Endothelial cell of umbilical vein (primary cell): Measurements from ENCODE around the gene SEC62. TPM values are rescaled to one million over a fixed set of nuclear protein-coding genes. Genes with fewer than 3 reads are reported as not detected.

Experiments
- BruUV-seq: library from RNA; stranded (reverse); fragments of 400-500 nt; replicated peaks from 2 replicates; lab custom pipeline; 2021; lab: Mats Ljungman, UMichigan
- CTCF ChIA-PET: fragments of 300-600, 350-600 bp; sonication (Branson Sonifier 250); formaldehyde crosslinking; loops from one replicate; lab custom pipeline; 2021; ENCODE audit warnings: antibody characterized with exemption, inconsistent platforms; lab: Charles Lee
- POLR2A ChIA-PET: fragments of 300-600, 350-600 bp; sonication (Branson Sonifier 250); formaldehyde crosslinking; loops from one replicate; lab custom pipeline; 2021; ENCODE audit warnings: antibody characterized with exemption, inconsistent platforms; lab: Charles Lee
- DNase-seq: peaks from one replicate; pipeline ENCODE4 v3.0.0-alpha.2; 2011; ENCODE audit warnings: low read depth, low spot score
- FAIRE-seq: peaks from 2 replicates; lab custom pipeline; 2011; peaks lifted over from hg19 to GRCh38; lab: Jason Lieb, UNC
- H2AFZ ChIP-seq: 2 replicates; pipeline ENCODE4 v1.6.0; 2012; ENCODE audit warnings: low read depth, low read length, control low read depth, inconsistent platforms
- H3K27ac ChIP-seq: 2 replicates; pipeline ENCODE4 v1.5.1; 2011; ENCODE audit warnings: low read depth, mild to moderate bottlenecking, control low read depth, low read length, moderate library complexity; ENCODE audit not compliant: insufficient read depth
- H3K27me3 ChIP-seq, 2 experiments: 2 replicates each; pipeline versions ENCODE4 v1.6.0 to v1.6.1; 2011; ENCODE audit warnings: low read length in 2 of 2, mixed read lengths in 1 of 2; ENCODE audit not compliant: control insufficient read depth in 2 of 2, insufficient read depth in 2 of 2
- H3K36me3 ChIP-seq, 2 experiments: 2 replicates in 1 of 2; 3 replicates in 1 of 2; pipeline ENCODE4 v1.5.1; 2011; ENCODE audit warnings: low read length in 2 of 2, mild to moderate bottlenecking in 1 of 2, moderate library complexity in 1 of 2; ENCODE audit not compliant: control insufficient read depth in 2 of 2, insufficient read depth in 2 of 2; ENCODE audit errors: extremely low read depth in 1 of 2
- H3K4me1 ChIP-seq: 3 replicates; pipeline ENCODE4 v1.5.1; 2011; ENCODE audit warnings: mild to moderate bottlenecking, low read length; ENCODE audit not compliant: control insufficient read depth, insufficient read depth; ENCODE audit errors: extremely low read depth
- H3K4me2 ChIP-seq: 2 replicates; pipeline ENCODE4 v1.6.1; 2011; ENCODE audit warnings: low read length, control low read depth, mixed read lengths; ENCODE audit not compliant: insufficient read depth
- H3K4me3 ChIP-seq, 3 experiments: fragments of 200-600 bp in 1 of 3; sonication (generic), shearing (Covaris generic) in 1 of 3; replicated peaks in 1 of 3; 2 replicates each; pipeline ENCODE4 v1.5.1; 2011 to 2016; ENCODE audit warnings: control low read depth in 3 of 3, low read length in 3 of 3, mild to moderate bottlenecking in 2 of 3, inconsistent platforms in 1 of 3, low read depth in 1 of 3, moderate library complexity in 1 of 3; ENCODE audit not compliant: insufficient read depth in 1 of 3
- H3K79me2 ChIP-seq: 2 replicates; pipeline ENCODE4 v1.6.0; 2012; ENCODE audit warnings: low read length, inconsistent platforms; ENCODE audit not compliant: control insufficient read depth, insufficient read depth
- H3K9ac ChIP-seq: replicated peaks from 2 replicates; pipeline ENCODE3; 2011; ENCODE audit warnings: low read length, control low read depth; ENCODE audit not compliant: insufficient read depth; ENCODE audit errors: extremely low read depth
- H3K9me1 ChIP-seq: replicated peaks from 3 replicates; pipeline ENCODE4 v1.6.0; 2011; ENCODE audit warnings: mild to moderate bottlenecking, low read length; ENCODE audit not compliant: control insufficient read depth, insufficient read depth; ENCODE audit errors: extremely low read depth
- H3K9me3 ChIP-seq: replicated peaks from 2 replicates; pipeline ENCODE4 v1.5.1; 2012; ENCODE audit warnings: low read length, inconsistent platforms; ENCODE audit not compliant: control insufficient read depth, insufficient read depth
- H4K20me1 ChIP-seq: replicated peaks from 2 replicates; pipeline ENCODE3; 2011; ENCODE audit warnings: mild to moderate bottlenecking, low read length; ENCODE audit not compliant: control insufficient read depth, insufficient read depth; ENCODE audit errors: extremely low read depth
- EZH2 ChIP-seq: IDR thresholded peaks from 2 replicates; pipeline ENCODE4 v1.6.1; 2012; ENCODE audit warnings: borderline replicate concordance, low read depth, mild to moderate bottlenecking, moderate library complexity, low read length, inconsistent platforms; ENCODE audit not compliant: severe bottlenecking
- FOS ChIP-seq: IDR thresholded peaks from 2 replicates; pipeline ENCODE4 v1.6.1; 2011; ENCODE audit warnings: mild to moderate bottlenecking, low read length, moderate library complexity, borderline replicate concordance; ENCODE audit not compliant: insufficient read depth
- GATA2 ChIP-seq: IDR thresholded peaks from 2 replicates; pipeline ENCODE4 v1.7.0; 2011; ENCODE audit warnings: low read depth, mild to moderate bottlenecking, moderate library complexity, mixed read lengths, low read length; ENCODE audit not compliant: insufficient read length, insufficient read depth
- JUN ChIP-seq: IDR thresholded peaks from 2 replicates; pipeline ENCODE4 v1.6.1; 2011; ENCODE audit warnings: borderline replicate concordance, low read depth; ENCODE audit not compliant: insufficient read length, insufficient read depth
- MYC ChIP-seq: IDR thresholded peaks from one replicate; pipeline ENCODE4 v1.6.1; 2011; ENCODE audit warnings: mild to moderate bottlenecking, low read depth, low read length
- POLR2A ChIP-seq: IDR thresholded peaks from 2 replicates; pipeline ENCODE4 v1.6.1; 2012; ENCODE audit warnings: low read depth, mild to moderate bottlenecking, control low read depth, low read length
- POLR2AphosphoS5 ChIP-seq: IDR thresholded peaks from 2 replicates; pipeline ENCODE4 v1.6.1; 2012; ENCODE audit warnings: low read depth, mild to moderate bottlenecking, control low read depth, low read length, moderate library complexity; ENCODE audit not compliant: insufficient read depth
- dilution Hi-C: fragments of 300-500 bp; cut with MboI; formaldehyde crosslinking; loops from one replicate; pipeline ENCODE4 v1.15.0; 2019; ENCODE audit warnings: low sequenced_read_pairs; ENCODE audit not compliant: extremely low pct_ligation_motif_present
- intact Hi-C: fragments of 100-400 bp; cut with micrococcal nuclease; formaldehyde crosslinking; loops from one replicate; pipeline ENCODE4 v1.10.0; 2022
- polyA plus RNA-seq, 4 experiments: library from polyadenylated mRNA; depleted of rRNA in 3 of 4; stranded (reverse) in 3 of 4; unstranded in 1 of 4; fragments of >200 nt; gene quantifications; 2 replicates each; pipeline versions ENCODE4 v1.2.1 to v1.2.3, GENCODE V29; 2011 to 2012; ENCODE audit warnings: missing spikeins in 1 of 4
- total RNA-seq: library from RNA; stranded (reverse); gene quantifications from 2 replicates; pipeline ENCODE4 v1.2.3, GENCODE V29; 2021
- TF ChIP-seq, protein P1 (sequence below), 2 donors: IDR thresholded peaks; 1 replicate in 1 of 2; 2 replicates in 1 of 2; pipeline ENCODE4 v1.5.1; 2011; ENCODE audit warnings: low read length in 2 of 2, mild to moderate bottlenecking in 2 of 2, moderate library complexity in 2 of 2, control low read depth in 1 of 2, inconsistent platforms in 1 of 2, low read depth in 1 of 2; ENCODE audit not compliant: insufficient read depth in 1 of 2; ENCODE audit errors: extremely low read depth in 1 of 2
- TF ChIP-seq, protein P2 (sequence below): IDR thresholded peaks from 2 replicates; pipeline ENCODE4 v1.6.1; 2011; ENCODE audit not compliant: insufficient read depth, insufficient read length

Gene SEC62
- total and polyA plus RNA-seq, 2 donors (not counting 3 experiments of a cell fraction or from before 2014, with no cell fraction given), result 90.7 to 90.8 TPM

DNA sequence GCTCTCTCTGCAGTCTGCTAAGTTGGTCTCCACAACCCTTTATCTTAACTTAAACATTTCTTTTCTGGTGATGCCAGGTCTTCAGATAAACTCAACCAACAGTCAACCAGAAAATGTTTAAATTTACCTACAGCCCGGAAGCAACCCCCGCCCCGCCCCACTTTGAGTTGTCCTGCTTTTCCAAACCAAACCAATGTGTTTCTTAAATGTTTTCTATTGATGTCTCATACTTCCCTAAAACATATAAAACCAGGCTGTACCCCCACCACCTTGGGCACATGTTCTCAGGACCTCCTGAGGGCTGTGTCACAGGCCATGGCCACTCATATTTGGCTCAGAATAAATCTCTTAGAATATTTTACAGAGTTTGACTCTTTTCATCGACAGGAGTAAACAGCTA, 58.0 kb downstream of the SEC62 start:
- Histone ChIP-seq H3K27me3 (peaks cover 4 to 13% of the 10 kb centered on the region in 2 experiments), H3K27ac (no peak overlapping the region), H2AFZ (no peak overlapping the region), H3K79me2 (no peaks in the 10 kb centered on the region), H4K20me1 (no peaks in the 10 kb centered on the region), H3K9me3 (no peaks in the 10 kb centered on the region), H3K4me1 (no peaks in the 10 kb centered on the region), H3K4me3 (no peak overlapping the region), H3K9ac (no peak overlapping the region), H3K36me3 (no peaks in the 10 kb centered on the region), H3K9me1 (no peaks in the 10 kb centered on the region), H3K4me2 (no peak overlapping the region)
- CTCF ChIA-PET, result no interaction called here
- intact Hi-C loops, result no loop called here
- no peak for DNase-seq
- TF ChIP-seq, protein P1, sequence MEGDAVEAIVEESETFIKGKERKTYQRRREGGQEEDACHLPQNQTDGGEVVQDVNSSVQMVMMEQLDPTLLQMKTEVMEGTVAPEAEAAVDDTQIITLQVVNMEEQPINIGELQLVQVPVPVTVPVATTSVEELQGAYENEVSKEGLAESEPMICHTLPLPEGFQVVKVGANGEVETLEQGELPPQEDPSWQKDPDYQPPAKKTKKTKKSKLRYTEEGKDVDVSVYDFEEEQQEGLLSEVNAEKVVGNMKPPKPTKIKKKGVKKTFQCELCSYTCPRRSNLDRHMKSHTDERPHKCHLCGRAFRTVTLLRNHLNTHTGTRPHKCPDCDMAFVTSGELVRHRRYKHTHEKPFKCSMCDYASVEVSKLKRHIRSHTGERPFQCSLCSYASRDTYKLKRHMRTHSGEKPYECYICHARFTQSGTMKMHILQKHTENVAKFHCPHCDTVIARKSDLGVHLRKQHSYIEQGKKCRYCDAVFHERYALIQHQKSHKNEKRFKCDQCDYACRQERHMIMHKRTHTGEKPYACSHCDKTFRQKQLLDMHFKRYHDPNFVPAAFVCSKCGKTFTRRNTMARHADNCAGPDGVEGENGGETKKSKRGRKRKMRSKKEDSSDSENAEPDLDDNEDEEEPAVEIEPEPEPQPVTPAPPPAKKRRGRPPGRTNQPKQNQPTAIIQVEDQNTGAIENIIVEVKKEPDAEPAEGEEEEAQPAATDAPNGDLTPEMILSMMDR (IDR thresholded peaks at IDR 0.05; ENCODE audit: extremely low read depth in 1 of 2, insufficient read depth in 1 of 2, low read depth in 1 of 2, low read length in 2 of 2), result no peak
- TF ChIP-seq EZH2, result no peak
- TF ChIP-seq, protein P2, sequence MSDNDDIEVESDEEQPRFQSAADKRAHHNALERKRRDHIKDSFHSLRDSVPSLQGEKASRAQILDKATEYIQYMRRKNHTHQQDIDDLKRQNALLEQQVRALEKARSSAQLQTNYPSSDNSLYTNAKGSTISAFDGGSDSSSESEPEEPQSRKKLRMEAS, result no peak
- TF ChIP-seq JUN, result no peak
- TF ChIP-seq POLR2AphosphoS5, result no peak
- no peak for TF ChIP-seq POLR2A
- TF ChIP-seq GATA2, result no peak
- TF ChIP-seq MYC, result no peak
- TF ChIP-seq FOS, result no peak
- FAIRE-seq, result no peak
- POLR2A ChIA-PET, result no interaction called here
- dilution Hi-C loops, result no loop called here
- BruUV-seq, result no TSS peak
